Transverse colon (tissue), 4 donors: ENCODE measurements around the gene MARVELD3. TPM values are rescaled to one million over a fixed set of nuclear protein-coding genes. Genes with fewer than 3 reads are reported as not detected.

Source experiments
- DNase-seq: peaks from one replicate; pipeline ENCODE4 v3.0.0-alpha.2; 2019
- H3K27ac ChIP-seq, 4 donors: fragments of 200-600 bp; sonication (generic); 2 replicates each; pipeline ENCODE4 v1.5.1; 2016 to 2018; ENCODE audit warnings: inconsistent platforms in 4 of 4
- H3K27me3 ChIP-seq: fragments of 200-600 bp; sonication (generic); 2 replicates; pipeline ENCODE4 v1.5.1; 2017; ENCODE audit warnings: inconsistent platforms
- H3K36me3 ChIP-seq, 4 donors: fragments of 200-600 bp; sonication (generic); 2 replicates each; pipeline ENCODE4 v1.5.1; 2017 to 2019; ENCODE audit warnings: inconsistent platforms in 4 of 4
- H3K4me1 ChIP-seq, 4 donors: fragments of 200-600 bp; sonication (generic); 2 replicates each; pipeline ENCODE4 v1.5.1; 2017 to 2020; ENCODE audit warnings: inconsistent platforms in 4 of 4
- H3K4me3 ChIP-seq, 4 donors: fragments of 200-600 bp; sonication (generic); 1 replicate in 1 of 4; 2 replicates in 3 of 4; pipeline versions ENCODE4 v1.5.1 to v1.6.1; 2017 to 2019; ENCODE audit warnings: inconsistent platforms in 4 of 4
- H3K9me3 ChIP-seq, 2 donors: fragments of 200-600 bp; sonication (generic); 2 replicates each; pipeline ENCODE4 v1.5.1; 2017 to 2019; ENCODE audit warnings: inconsistent platforms in 2 of 2
- CTCF ChIP-seq, 5 experiments: fragments of 200-600 bp in 3 of 5; fragments of 450-650 bp in 2 of 5; sonication (generic) in 3 of 5; IDR thresholded peaks; 1 replicate in 2 of 5; 2 replicates in 3 of 5; pipeline ENCODE4 v1.5.1; 2016 to 2017; ENCODE audit warnings: antibody characterized with exemption in 5 of 5, inconsistent platforms in 3 of 5, mild to moderate bottlenecking in 2 of 5, moderate library complexity in 1 of 5
- EP300 ChIP-seq: sonication (generic); formaldehyde crosslinking; IDR thresholded peaks from one replicate; pipeline ENCODE4 v1.6.1; 2017; ENCODE audit warnings: antibody characterized with exemption, low read depth
- POLR2A ChIP-seq: fragments of 450-650 bp; IDR thresholded peaks from one replicate; pipeline ENCODE4 v1.6.1; 2016; ENCODE audit warnings: antibody characterized with exemption, mild to moderate bottlenecking, moderate library complexity
- POLR2AphosphoS5 ChIP-seq, 3 donors: sonication (generic); formaldehyde crosslinking; IDR thresholded peaks; one replicate each; pipeline ENCODE4 v1.6.1; 2016; ENCODE audit warnings: antibody characterized with exemption in 3 of 3
- WGBS, 2 donors: methylation state at CpG; one replicate each; pipeline ENCODE4 v1.1.5; 2018; ENCODE audit warnings: low coverage in 1 of 2; 5-methylcytosine and 5-hydroxymethylcytosine counted together
- in situ Hi-C, 4 donors: fragments of 200-750 bp; cut with MboI; loops; one replicate each; pipeline versions ENCODE4 v1.15.0 to v1.15.1; 2017; ENCODE audit warnings: low sequenced_read_pairs in 3 of 4, low pct_ligation_motif_present in 1 of 4, low pct_unique_long_range_greater_than_20kb in 1 of 4
- intact Hi-C: fragments of 100-400 bp; cut with DNase I; formaldehyde crosslinking; loops from one replicate; pipeline ENCODE4 v1.15.1; 2023; ENCODE audit warnings: low total_unique reads
- total RNA-seq, 4 donors: library from RNA; depleted of rRNA; stranded (reverse); fragments of >200 nt; gene quantifications; one replicate each; pipeline ENCODE4 v1.1.0, GENCODE V29; 2016

MARVELD3 gene
- total RNA-seq, 4 donors from 2014 or later = 113 to 381 (median 164) TPM

- no peak for TF ChIP-seq EP300
- no peak for TF ChIP-seq CTCF (IDR thresholded peaks at IDR 0.05)
- no peak for TF ChIP-seq POLR2AphosphoS5 (IDR thresholded peaks at IDR 0.05)
- TF ChIP-seq POLR2A = no peak
- Histone ChIP-seq H3K4me1 (peaks cover 0 to 37% (median 17%) of the 10 kb centered on the region in 4 donors), H3K27me3 (no peaks in the 10 kb centered on the region), H3K4me3 (no peak overlapping the region), H3K27ac (peak overlapping the region; percentile 9 to 66 (median 53)), H3K9me3 (no peaks in the 10 kb centered on the region), H3K36me3 (peaks cover 0 to 46% (median 11%) of the 10 kb centered on the region in 4 donors)
- intact Hi-C loops (no loop called here), in situ Hi-C loops (no loop called here)
- no peak for DNase-seq
- 46 to 54% methylated on average over 2 to 4 of the region's 4 CpGs for WGBS, 2 donors
Observed at GRCh38 chr16:71666928-71667707, 41.1 kb downstream of the MARVELD3 start.

GRCh38 chr16:71669926-71670536, 44.0 kb downstream of the MARVELD3 start:
- no peak for DNase-seq
- H3K9me3 ChIP-seq = no peaks in the 10 kb centered on the region
- in situ Hi-C loops (no loop called here), intact Hi-C loops (no loop called here)
- no peak overlapping the region for H3K27ac ChIP-seq
- peaks cover 0 to 24% (median 5%) of the 10 kb centered on the region in 4 donors for H3K36me3 ChIP-seq
- TF ChIP-seq EP300 = no peak
- peak in 1 of 5 experiments; percentile 4 for TF ChIP-seq CTCF (IDR thresholded peaks at IDR 0.05)
- WGBS, 2 donors = 78 to 80% methylated on average over 5 to 6 of the region's 6 CpGs
- no peak overlapping the region for H3K4me3 ChIP-seq
- no peaks in the 10 kb centered on the region for H3K27me3 ChIP-seq
- peaks cover 0 to 37% (median 17%) of the 10 kb centered on the region in 4 donors for H3K4me1 ChIP-seq

- Histone ChIP-seq H3K9me3 (no peaks in the 10 kb centered on the region), H3K4me1 (peaks cover 0 to 37% (median 17%) of the 10 kb centered on the region in 4 donors), H3K27ac (no peak overlapping the region), H3K36me3 (peaks cover 0 to 23% (median 5%) of the 10 kb centered on the region in 4 donors), H3K27me3 (no peaks in the 10 kb centered on the region), H3K4me3 (no peak overlapping the region)
- DNase-seq = peak; percentile 40
- WGBS, 2 donors = 38 to 51% methylated on average over 4 of the region's 4 CpGs
- intact Hi-C loops = no loop called here
- in situ Hi-C loops = no loop called here
- no peak for TF ChIP-seq POLR2A
- TF ChIP-seq EP300 = no peak
- TF ChIP-seq CTCF (IDR thresholded peaks at IDR 0.05) = no peak
- no peak for TF ChIP-seq POLR2AphosphoS5 (IDR thresholded peaks at IDR 0.05)
Observed at GRCh38 chr16:71670537-71670936, 44.6 kb downstream of the MARVELD3 start.

GRCh38 chr16:71671165-71671564, 45.2 kb downstream of the MARVELD3 start:
- H3K4me3 ChIP-seq = no peak overlapping the region
- no peaks in the 10 kb centered on the region for H3K27me3 ChIP-seq
- no peaks in the 10 kb centered on the region for H3K9me3 ChIP-seq
- no peak for TF ChIP-seq POLR2AphosphoS5 (IDR thresholded peaks at IDR 0.05)
- no peak for TF ChIP-seq EP300
- no peak for TF ChIP-seq CTCF (IDR thresholded peaks at IDR 0.05)
- TF ChIP-seq POLR2A = no peak
- peaks cover 0 to 28% (median 3%) of the 10 kb centered on the region in 4 donors for H3K36me3 ChIP-seq
- peaks cover 0 to 33% (median 16%) of the 10 kb centered on the region in 4 donors for H3K4me1 ChIP-seq
- DNase-seq = no peak
- intact Hi-C loops = no loop called here
- no peak overlapping the region for H3K27ac ChIP-seq
- in situ Hi-C loops = no loop called here
- 94% methylated on average over 3 of the region's 3 CpGs for WGBS, 2 donors
